H9 (cell line): Measurements from ENCODE around the gene EEF1AKMT3. TPM values are rescaled to one million over a fixed set of nuclear protein-coding genes. Genes with fewer than 3 reads are reported as not detected.

Experiments
- DNase-seq: peaks from one replicate; pipeline ENCODE4 v3.0.0-alpha.2; 2017
- H2AFZ ChIP-seq: one replicate; pipeline ENCODE4 v1.6.1; 2013; ENCODE audit warnings: mild to moderate bottlenecking, low read length, control low read depth, moderate library complexity
- H2AK5ac ChIP-seq: 2 replicates; pipeline ENCODE4 v1.6.1; 2013; ENCODE audit warnings: low read length, control low read depth, mixed read lengths; ENCODE audit not compliant: insufficient read length
- H2BK120ac ChIP-seq: one replicate; pipeline ENCODE4 v1.6.1; 2013; ENCODE audit warnings: low read depth, mild to moderate bottlenecking, low read length, control low read depth, inconsistent platforms; ENCODE audit not compliant: poor library complexity, severe bottlenecking
- H2BK12ac ChIP-seq: 2 replicates; pipeline ENCODE4 v1.6.1; 2013; ENCODE audit warnings: low read length, control low read depth, mixed read lengths, low read depth; ENCODE audit not compliant: insufficient read length
- H2BK15ac ChIP-seq: 2 replicates; pipeline ENCODE4 v1.6.1; 2013; ENCODE audit warnings: low read depth, low read length, control low read depth
- H2BK20ac ChIP-seq: one replicate; pipeline ENCODE4 v1.6.1; 2013; ENCODE audit warnings: low read depth, mild to moderate bottlenecking, low read length, control low read depth, inconsistent platforms; ENCODE audit not compliant: poor library complexity, severe bottlenecking
- H2BK5ac ChIP-seq: 2 replicates; pipeline ENCODE4 v1.6.1; 2013; ENCODE audit warnings: low read length, control low read depth, mixed read lengths; ENCODE audit not compliant: insufficient read length
- H3K14ac ChIP-seq: 2 replicates; pipeline ENCODE4 v1.6.1; 2013; ENCODE audit warnings: low read length, control low read depth; ENCODE audit not compliant: insufficient read depth
- H3K18ac ChIP-seq: 2 replicates; pipeline ENCODE4 v1.6.1; 2013; ENCODE audit warnings: low read depth, mild to moderate bottlenecking, mixed read lengths, low read length, control low read depth; ENCODE audit not compliant: insufficient read length
- H3K23ac ChIP-seq: 2 replicates; pipeline ENCODE4 v1.6.1; 2013; ENCODE audit warnings: low read length, control low read depth, mixed read lengths, low read depth; ENCODE audit not compliant: insufficient read length
- H3K23me2 ChIP-seq: 2 replicates; pipeline ENCODE4 v1.6.1; 2013; ENCODE audit warnings: low read depth, mild to moderate bottlenecking, mixed read lengths, low read length, control low read depth; ENCODE audit not compliant: insufficient read length, poor library complexity, severe bottlenecking
- H3K27ac ChIP-seq: 2 replicates; pipeline ENCODE4 v1.5.1; 2013; ENCODE audit warnings: low read length, control low read depth, mixed read lengths, low read depth; ENCODE audit not compliant: insufficient read length
- H3K27me3 ChIP-seq: 2 replicates; pipeline ENCODE4 v1.6.1; 2013; ENCODE audit warnings: low read length, control low read depth, inconsistent platforms; ENCODE audit not compliant: insufficient read depth
- H3K4ac ChIP-seq: 2 replicates; pipeline ENCODE4 v1.6.1; 2013; ENCODE audit warnings: low read depth, mild to moderate bottlenecking, control low read depth, inconsistent platforms, low read length, moderate library complexity
- H3K4me1 ChIP-seq: 2 replicates; pipeline ENCODE4 v1.6.1; 2013; ENCODE audit warnings: low read length, control low read depth, inconsistent platforms; ENCODE audit not compliant: insufficient read depth
- H3K4me2 ChIP-seq: 2 replicates; pipeline ENCODE4 v1.6.1; 2013; ENCODE audit warnings: low read length, control low read depth, mixed read lengths; ENCODE audit not compliant: insufficient read length, insufficient read depth
- H3K56ac ChIP-seq: 2 replicates; pipeline ENCODE4 v1.6.1; 2013; ENCODE audit warnings: low read depth, mild to moderate bottlenecking, mixed read lengths, low read length, control low read depth; ENCODE audit not compliant: insufficient read length
- H3K79me1 ChIP-seq: 2 replicates; pipeline ENCODE4 v1.6.1; 2013; ENCODE audit warnings: low read depth, mild to moderate bottlenecking, moderate library complexity, low read length, control low read depth, inconsistent platforms; ENCODE audit not compliant: insufficient read depth, poor library complexity, severe bottlenecking
- H3K79me2 ChIP-seq: 2 replicates; pipeline ENCODE4 v1.6.1; 2013; ENCODE audit warnings: low read length, control low read depth, inconsistent platforms; ENCODE audit not compliant: insufficient read depth
- H3K9ac ChIP-seq: 2 replicates; pipeline ENCODE4 v1.6.1; 2013; ENCODE audit warnings: low read length, control low read depth, mixed read lengths; ENCODE audit not compliant: insufficient read length; ENCODE audit errors: extremely low read depth
- H3K9me3 ChIP-seq: one replicate; pipeline ENCODE4 v1.6.1; 2013; ENCODE audit warnings: low read depth, low read length, inconsistent platforms; ENCODE audit not compliant: control insufficient read depth
- H3T11ph ChIP-seq: one replicate; pipeline ENCODE4 v1.6.1; 2013; ENCODE audit warnings: mild to moderate bottlenecking, low read length, control low read depth, inconsistent platforms
- H4K20me1 ChIP-seq: one replicate; pipeline ENCODE4 v1.6.1; 2013; ENCODE audit not compliant: control insufficient read depth, insufficient read length, insufficient read depth
- H4K5ac ChIP-seq: 2 replicates; pipeline ENCODE4 v1.6.1; 2013; ENCODE audit warnings: low read depth, mild to moderate bottlenecking, mixed read lengths, low read length, control low read depth; ENCODE audit not compliant: insufficient read length
- H4K8ac ChIP-seq: replicated peaks from 2 replicates; pipeline ENCODE4 v1.6.1; 2013; ENCODE audit warnings: low read length, control low read depth, mixed read lengths, low read depth; ENCODE audit not compliant: insufficient read length
- H4K91ac ChIP-seq: 2 replicates; pipeline ENCODE4 v1.6.1; 2013; ENCODE audit warnings: low read depth, mild to moderate bottlenecking, moderate library complexity, mixed read lengths, low read length, control low read depth; ENCODE audit not compliant: insufficient read length
- H3K27ac Mint-ChIP-seq, 3 experiments: 2 replicates in 2 of 3; 3 replicates in 1 of 3; pipeline ENCODE4 v1.8.0; 2020 to 2021; ENCODE audit warnings: mixed read lengths in 3 of 3, mild to moderate bottlenecking in 1 of 3, moderate library complexity in 1 of 3
- H3K27me3 Mint-ChIP-seq: 2 replicates; pipeline ENCODE4 v1.8.0; 2021; ENCODE audit warnings: low read depth, mild to moderate bottlenecking, moderate library complexity, mixed read lengths
- H3K36me3 Mint-ChIP-seq, 3 experiments: 2 replicates in 2 of 3; 3 replicates in 1 of 3; pipeline ENCODE4 v1.8.0; 2020 to 2021; ENCODE audit warnings: low read depth in 3 of 3, mixed read lengths in 3 of 3; ENCODE audit not compliant: insufficient read depth in 1 of 3
- H3K4me1 Mint-ChIP-seq, 2 experiments: 2 replicates each; pipeline ENCODE4 v1.8.0; 2020; ENCODE audit warnings: mixed read lengths in 2 of 2
- H3K4me3 Mint-ChIP-seq, 2 experiments: 2 replicates in 1 of 2; 3 replicates in 1 of 2; pipeline ENCODE4 v1.8.0; 2020 to 2021; ENCODE audit warnings: mild to moderate bottlenecking in 2 of 2, mixed read lengths in 2 of 2, moderate library complexity in 1 of 2
- H3K9me3 Mint-ChIP-seq, 2 experiments: 2 replicates in 1 of 2; 3 replicates in 1 of 2; pipeline ENCODE4 v1.8.0; 2020; ENCODE audit warnings: mild to moderate bottlenecking in 2 of 2, mixed read lengths in 2 of 2, moderate library complexity in 1 of 2
- CTCF ChIP-seq: fragments of 200-600 bp; sonication (generic); conservative IDR thresholded peaks from 3 replicates; pipeline ENCODE4 v1.8.0; 2021; ENCODE audit warnings: antibody characterized with exemption, mild to moderate bottlenecking
- WGBS: extraction: QIAGEN DNeasy Blood & Tissue Kit; methylation state at CpG from one replicate; pipeline ENCODE4 v1.1.7; 2013; ENCODE audit warnings: missing lambda C conversion rate, low lambda C conversion rate, mixed read lengths; ENCODE audit not compliant: insufficient read length; ENCODE audit errors: extremely low coverage; 5-methylcytosine and 5-hydroxymethylcytosine counted together
- total RNA-seq: library from RNA; stranded (reverse); gene quantifications from 2 replicates; pipeline ENCODE4 v1.2.1, GENCODE V29; 2021

EEF1AKMT3 gene
- total RNA-seq, 1 experiment from 2014 or later, result 2.9 TPM

- H3K79me1 ChIP-seq, result no peaks in the 10 kb centered on the region
- H3K4me2 ChIP-seq, result no peak overlapping the region
- peaks cover 3 to 19% (median 6%) of the 10 kb centered on the region in 3 experiments; a peak in 6 of 7 replicates for H3K36me3 Mint-ChIP-seq
- H2BK120ac ChIP-seq, result no peak overlapping the region
- H2AK5ac ChIP-seq, result no peak overlapping the region
- WGBS, result no CpG with 5 or more reads among the region's 25 CpGs
- no peak for TF ChIP-seq CTCF
- H4K8ac ChIP-seq, result no peak overlapping the region
- DNase-seq, result no peak
- H3K4me1 Mint-ChIP-seq, result peaks cover 28% of the 10 kb centered on the region in 2 experiments
- H3K4me3 Mint-ChIP-seq, result no peak overlapping the region; a peak in 1 of 5 replicates
- no peak overlapping the region for H2BK20ac ChIP-seq
- no peaks in the 10 kb centered on the region for H3K4me1 ChIP-seq
- no peak overlapping the region for H4K91ac ChIP-seq
- no peaks in the 10 kb centered on the region for H3K79me2 ChIP-seq
- H3K27me3 Mint-ChIP-seq, result peaks cover 46% of the 10 kb centered on the region
- no peak overlapping the region for H2AFZ ChIP-seq
- no peak overlapping the region for H3T11ph ChIP-seq
- no peak overlapping the region for H3K27ac ChIP-seq
- H3K14ac ChIP-seq, result no peak overlapping the region
- no peak overlapping the region for H3K56ac ChIP-seq
- no peaks in the 10 kb centered on the region for H4K20me1 ChIP-seq
- no peak overlapping the region for H4K5ac ChIP-seq
- H2BK5ac ChIP-seq, result no peak overlapping the region
- no peak overlapping the region for H3K23ac ChIP-seq
- no peak overlapping the region for H3K9ac ChIP-seq
- H2BK12ac ChIP-seq, result no peak overlapping the region
- H2BK15ac ChIP-seq, result no peak overlapping the region
- peaks cover 9% of the 10 kb centered on the region for H3K23me2 ChIP-seq
- no peak overlapping the region for H3K18ac ChIP-seq
- H3K9me3 Mint-ChIP-seq, result 0 out of 5 replicates have a peak, but pooled peaks cover 0 to 2% of the 10 kb centered on the region in 2 experiments
- H3K27me3 ChIP-seq, result peaks cover 12% of the 10 kb centered on the region
- H3K4ac ChIP-seq, result no peak overlapping the region
- H3K27ac Mint-ChIP-seq, result no peak overlapping the region
- H3K9me3 ChIP-seq, result no peaks in the 10 kb centered on the region
Observed at GRCh38 chr12:57758552-57759359, 13.7 kb upstream of the EEF1AKMT3 start.
